ENCODE data around the gene SEMA3G. TPM values are rescaled to one million over a fixed set of nuclear protein-coding genes. Genes with fewer than 3 reads are reported as not detected.

SEMA3G gene
- total RNA-seq, 1 experiment from 2014 or later, result 1.6 TPM

DNA sequence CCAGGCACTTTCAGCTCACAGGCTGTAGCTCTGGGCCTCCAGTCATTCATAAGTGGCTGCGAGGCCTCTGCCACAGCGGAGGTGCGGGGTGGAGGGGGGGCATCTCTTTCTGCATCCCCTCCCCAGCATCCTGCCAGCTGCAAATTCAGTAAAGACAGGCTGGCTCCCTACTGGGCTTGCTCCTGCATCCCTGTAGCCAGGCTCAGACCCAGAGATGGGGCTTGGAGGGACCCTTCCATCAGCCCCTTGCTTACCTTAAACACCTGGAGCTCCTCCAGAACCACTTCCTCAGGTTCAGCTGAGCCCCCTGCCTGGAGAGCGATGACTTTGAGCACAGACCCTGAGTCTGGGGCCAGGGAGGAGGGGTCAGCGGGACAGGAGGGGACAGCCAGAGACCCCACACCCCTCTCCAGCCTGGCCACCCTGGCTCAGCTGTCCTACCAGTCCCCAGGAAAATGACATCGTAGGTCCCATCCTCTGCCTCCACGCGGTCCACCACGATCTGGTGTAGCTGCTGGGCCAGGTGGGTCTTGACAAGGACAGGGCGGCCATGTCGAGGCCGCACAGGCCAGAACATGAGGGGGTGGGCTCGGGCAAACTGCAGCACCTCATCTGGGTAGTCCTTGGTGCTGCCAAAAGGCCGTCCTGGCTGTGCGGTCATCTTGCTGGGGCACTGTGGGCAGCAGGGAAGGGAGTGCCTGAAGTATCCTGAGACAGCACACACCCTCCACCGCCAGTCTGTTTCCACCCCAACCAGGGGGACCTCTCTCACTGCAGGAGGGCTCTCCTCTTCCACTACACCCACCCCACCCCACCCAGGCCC is 5.3 kb downstream of the SEMA3G start:
- Mint-ChIP-seq H3K27me3 (ENCODE audit: low read depth) (no peaks in the 10 kb centered on the region), H3K36me3 (no peaks in the 10 kb centered on the region), H3K4me1 (no peaks in the 10 kb centered on the region), H3K27ac (no peak overlapping the region), H3K4me3 (no peak overlapping the region), H3K9me3 (no peaks in the 10 kb centered on the region)
- ChIA-PET POLR2A (no interaction called here), CTCF (interaction anchor here (0.6 to 1.9 kb wide), 7 partner anchors 7 to 359 kb away, joined by 3 to 6 read pairs (median 3); no protein-coding TSS in a partner anchor)
- TF ChIP-seq, protein P1, sequence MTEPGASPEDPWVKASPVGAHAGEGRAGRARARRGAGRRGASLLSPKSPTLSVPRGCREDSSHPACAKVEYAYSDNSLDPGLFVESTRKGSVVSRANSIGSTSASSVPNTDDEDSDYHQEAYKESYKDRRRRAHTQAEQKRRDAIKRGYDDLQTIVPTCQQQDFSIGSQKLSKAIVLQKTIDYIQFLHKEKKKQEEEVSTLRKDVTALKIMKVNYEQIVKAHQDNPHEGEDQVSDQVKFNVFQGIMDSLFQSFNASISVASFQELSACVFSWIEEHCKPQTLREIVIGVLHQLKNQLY (CRISPR knock-in tag; IDR thresholded peaks at IDR 0.05), result no peak
- TF ChIP-seq CDX4 (CRISPR knock-in tag; IDR thresholded peaks at IDR 0.05; ENCODE audit: borderline replicate concordance) (no peak), RORB (CRISPR knock-in tag; IDR thresholded peaks at IDR 0.05) (no peak), SMAD3 (CRISPR knock-in tag; IDR thresholded peaks at IDR 0.05; ENCODE audit: borderline replicate concordance) (no peak), SP1 (CRISPR knock-in tag; conservative IDR thresholded peaks at IDR 0.05) (no peak), NR2C2 (CRISPR knock-in tag; IDR thresholded peaks at IDR 0.05) (no peak), HMGA2 (CRISPR knock-in tag; IDR thresholded peaks at IDR 0.05) (no peak), ZNF219 (CRISPR knock-in tag; IDR thresholded peaks at IDR 0.05; ENCODE audit: borderline replicate concordance) (no peak), NFE2L1 (CRISPR knock-in tag; IDR thresholded peaks at IDR 0.05) (no peak), ATF1 (CRISPR knock-in tag; IDR thresholded peaks at IDR 0.05) (no peak)
- TF ChIP-seq, protein P2, sequence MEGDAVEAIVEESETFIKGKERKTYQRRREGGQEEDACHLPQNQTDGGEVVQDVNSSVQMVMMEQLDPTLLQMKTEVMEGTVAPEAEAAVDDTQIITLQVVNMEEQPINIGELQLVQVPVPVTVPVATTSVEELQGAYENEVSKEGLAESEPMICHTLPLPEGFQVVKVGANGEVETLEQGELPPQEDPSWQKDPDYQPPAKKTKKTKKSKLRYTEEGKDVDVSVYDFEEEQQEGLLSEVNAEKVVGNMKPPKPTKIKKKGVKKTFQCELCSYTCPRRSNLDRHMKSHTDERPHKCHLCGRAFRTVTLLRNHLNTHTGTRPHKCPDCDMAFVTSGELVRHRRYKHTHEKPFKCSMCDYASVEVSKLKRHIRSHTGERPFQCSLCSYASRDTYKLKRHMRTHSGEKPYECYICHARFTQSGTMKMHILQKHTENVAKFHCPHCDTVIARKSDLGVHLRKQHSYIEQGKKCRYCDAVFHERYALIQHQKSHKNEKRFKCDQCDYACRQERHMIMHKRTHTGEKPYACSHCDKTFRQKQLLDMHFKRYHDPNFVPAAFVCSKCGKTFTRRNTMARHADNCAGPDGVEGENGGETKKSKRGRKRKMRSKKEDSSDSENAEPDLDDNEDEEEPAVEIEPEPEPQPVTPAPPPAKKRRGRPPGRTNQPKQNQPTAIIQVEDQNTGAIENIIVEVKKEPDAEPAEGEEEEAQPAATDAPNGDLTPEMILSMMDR (IDR thresholded peaks at IDR 0.05), result no peak
- TF ChIP-seq, protein P3, sequence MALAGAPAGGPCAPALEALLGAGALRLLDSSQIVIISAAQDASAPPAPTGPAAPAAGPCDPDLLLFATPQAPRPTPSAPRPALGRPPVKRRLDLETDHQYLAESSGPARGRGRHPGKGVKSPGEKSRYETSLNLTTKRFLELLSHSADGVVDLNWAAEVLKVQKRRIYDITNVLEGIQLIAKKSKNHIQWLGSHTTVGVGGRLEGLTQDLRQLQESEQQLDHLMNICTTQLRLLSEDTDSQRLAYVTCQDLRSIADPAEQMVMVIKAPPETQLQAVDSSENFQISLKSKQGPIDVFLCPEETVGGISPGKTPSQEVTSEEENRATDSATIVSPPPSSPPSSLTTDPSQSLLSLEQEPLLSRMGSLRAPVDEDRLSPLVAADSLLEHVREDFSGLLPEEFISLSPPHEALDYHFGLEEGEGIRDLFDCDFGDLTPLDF (CRISPR knock-in tag; IDR thresholded peaks at IDR 0.05), result no peak
- TF ChIP-seq, protein P4, sequence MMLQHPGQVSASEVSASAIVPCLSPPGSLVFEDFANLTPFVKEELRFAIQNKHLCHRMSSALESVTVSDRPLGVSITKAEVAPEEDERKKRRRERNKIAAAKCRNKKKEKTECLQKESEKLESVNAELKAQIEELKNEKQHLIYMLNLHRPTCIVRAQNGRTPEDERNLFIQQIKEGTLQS (CRISPR knock-in tag; conservative IDR thresholded peaks at IDR 0.05), result no peak
- TF ChIP-seq, protein P5, sequence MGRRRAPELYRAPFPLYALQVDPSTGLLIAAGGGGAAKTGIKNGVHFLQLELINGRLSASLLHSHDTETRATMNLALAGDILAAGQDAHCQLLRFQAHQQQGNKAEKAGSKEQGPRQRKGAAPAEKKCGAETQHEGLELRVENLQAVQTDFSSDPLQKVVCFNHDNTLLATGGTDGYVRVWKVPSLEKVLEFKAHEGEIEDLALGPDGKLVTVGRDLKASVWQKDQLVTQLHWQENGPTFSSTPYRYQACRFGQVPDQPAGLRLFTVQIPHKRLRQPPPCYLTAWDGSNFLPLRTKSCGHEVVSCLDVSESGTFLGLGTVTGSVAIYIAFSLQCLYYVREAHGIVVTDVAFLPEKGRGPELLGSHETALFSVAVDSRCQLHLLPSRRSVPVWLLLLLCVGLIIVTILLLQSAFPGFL (CRISPR knock-in tag; IDR thresholded peaks at IDR 0.05; ENCODE audit: borderline replicate concordance), result no peak
- TF ChIP-seq, protein P6, sequence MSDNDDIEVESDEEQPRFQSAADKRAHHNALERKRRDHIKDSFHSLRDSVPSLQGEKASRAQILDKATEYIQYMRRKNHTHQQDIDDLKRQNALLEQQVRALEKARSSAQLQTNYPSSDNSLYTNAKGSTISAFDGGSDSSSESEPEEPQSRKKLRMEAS (CRISPR knock-in tag; IDR thresholded peaks at IDR 0.05), result no peak
- DNase-seq (ENCODE audit: low spot score) (no peak), ATAC-seq (no peak)

DNA sequence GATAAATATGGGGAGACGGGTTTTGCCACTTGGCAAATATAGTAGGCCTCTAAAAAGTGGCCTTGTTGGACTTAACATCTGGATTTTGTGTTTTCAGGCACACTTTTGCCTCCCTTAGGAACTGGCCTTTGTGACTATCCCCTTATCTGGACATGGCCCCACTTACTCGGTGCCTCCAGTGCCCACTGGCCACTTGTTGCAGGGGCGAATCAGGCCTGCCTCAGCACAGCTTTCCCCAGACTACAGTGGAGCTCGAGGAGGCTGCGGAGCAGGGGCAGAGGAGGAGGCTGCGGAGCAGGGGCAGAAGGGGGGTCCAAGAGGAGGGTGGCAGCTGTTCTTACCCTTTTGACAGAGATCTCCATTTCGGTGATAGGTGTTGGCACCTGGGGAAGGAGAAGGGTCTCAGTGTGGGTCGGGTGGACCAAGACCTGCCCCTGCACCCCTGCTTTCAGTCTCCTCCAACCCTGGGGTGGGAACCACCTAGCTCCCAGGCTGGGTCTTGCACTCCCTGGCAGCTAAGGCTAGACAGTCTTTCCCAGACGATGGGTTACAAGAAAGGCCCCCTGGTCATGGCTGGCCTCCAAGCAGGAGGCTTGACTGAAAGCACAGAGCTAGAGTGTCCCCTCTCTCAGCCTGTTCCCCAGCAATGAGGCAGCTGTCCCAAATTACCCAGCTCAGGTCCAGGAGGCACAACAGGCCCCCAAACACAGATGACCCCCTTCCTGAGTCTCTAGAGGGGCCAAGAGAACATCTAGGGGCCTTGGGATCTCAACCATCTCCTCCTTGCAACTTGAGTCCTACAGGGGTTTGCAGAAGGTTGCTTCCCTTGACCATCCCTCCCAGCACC is 6.1 kb downstream of the SEMA3G start:
- Mint-ChIP-seq H3K9me3 (no peaks in the 10 kb centered on the region), H3K4me1 (peaks cover 7% of the 10 kb centered on the region; the same call in 1 of the 2 replicates), H3K36me3 (no peaks in the 10 kb centered on the region), H3K27ac (no peak overlapping the region), H3K27me3 (ENCODE audit: low read depth) (no peaks in the 10 kb centered on the region), H3K4me3 (no peak overlapping the region)
- ChIA-PET POLR2A (no interaction called here), CTCF (interaction anchor here (0.6 to 1.9 kb wide), 5 partner anchors 8 to 360 kb away, joined by 3 to 6 read pairs (median 3); no protein-coding TSS in a partner anchor)
- DNase-seq (ENCODE audit: low spot score) (no peak), ATAC-seq (no peak)
- TF ChIP-seq, protein P7, sequence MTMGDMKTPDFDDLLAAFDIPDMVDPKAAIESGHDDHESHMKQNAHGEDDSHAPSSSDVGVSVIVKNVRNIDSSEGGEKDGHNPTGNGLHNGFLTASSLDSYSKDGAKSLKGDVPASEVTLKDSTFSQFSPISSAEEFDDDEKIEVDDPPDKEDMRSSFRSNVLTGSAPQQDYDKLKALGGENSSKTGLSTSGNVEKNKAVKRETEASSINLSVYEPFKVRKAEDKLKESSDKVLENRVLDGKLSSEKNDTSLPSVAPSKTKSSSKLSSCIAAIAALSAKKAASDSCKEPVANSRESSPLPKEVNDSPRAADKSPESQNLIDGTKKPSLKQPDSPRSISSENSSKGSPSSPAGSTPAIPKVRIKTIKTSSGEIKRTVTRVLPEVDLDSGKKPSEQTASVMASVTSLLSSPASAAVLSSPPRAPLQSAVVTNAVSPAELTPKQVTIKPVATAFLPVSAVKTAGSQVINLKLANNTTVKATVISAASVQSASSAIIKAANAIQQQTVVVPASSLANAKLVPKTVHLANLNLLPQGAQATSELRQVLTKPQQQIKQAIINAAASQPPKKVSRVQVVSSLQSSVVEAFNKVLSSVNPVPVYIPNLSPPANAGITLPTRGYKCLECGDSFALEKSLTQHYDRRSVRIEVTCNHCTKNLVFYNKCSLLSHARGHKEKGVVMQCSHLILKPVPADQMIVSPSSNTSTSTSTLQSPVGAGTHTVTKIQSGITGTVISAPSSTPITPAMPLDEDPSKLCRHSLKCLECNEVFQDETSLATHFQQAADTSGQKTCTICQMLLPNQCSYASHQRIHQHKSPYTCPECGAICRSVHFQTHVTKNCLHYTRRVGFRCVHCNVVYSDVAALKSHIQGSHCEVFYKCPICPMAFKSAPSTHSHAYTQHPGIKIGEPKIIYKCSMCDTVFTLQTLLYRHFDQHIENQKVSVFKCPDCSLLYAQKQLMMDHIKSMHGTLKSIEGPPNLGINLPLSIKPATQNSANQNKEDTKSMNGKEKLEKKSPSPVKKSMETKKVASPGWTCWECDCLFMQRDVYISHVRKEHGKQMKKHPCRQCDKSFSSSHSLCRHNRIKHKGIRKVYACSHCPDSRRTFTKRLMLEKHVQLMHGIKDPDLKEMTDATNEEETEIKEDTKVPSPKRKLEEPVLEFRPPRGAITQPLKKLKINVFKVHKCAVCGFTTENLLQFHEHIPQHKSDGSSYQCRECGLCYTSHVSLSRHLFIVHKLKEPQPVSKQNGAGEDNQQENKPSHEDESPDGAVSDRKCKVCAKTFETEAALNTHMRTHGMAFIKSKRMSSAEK (CRISPR knock-in tag; IDR thresholded peaks at IDR 0.05; ENCODE audit: borderline replicate concordance), result no peak
- TF ChIP-seq, protein P8, sequence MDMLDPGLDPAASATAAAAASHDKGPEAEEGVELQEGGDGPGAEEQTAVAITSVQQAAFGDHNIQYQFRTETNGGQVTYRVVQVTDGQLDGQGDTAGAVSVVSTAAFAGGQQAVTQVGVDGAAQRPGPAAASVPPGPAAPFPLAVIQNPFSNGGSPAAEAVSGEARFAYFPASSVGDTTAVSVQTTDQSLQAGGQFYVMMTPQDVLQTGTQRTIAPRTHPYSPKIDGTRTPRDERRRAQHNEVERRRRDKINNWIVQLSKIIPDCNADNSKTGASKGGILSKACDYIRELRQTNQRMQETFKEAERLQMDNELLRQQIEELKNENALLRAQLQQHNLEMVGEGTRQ (CRISPR knock-in tag; IDR thresholded peaks at IDR 0.05), result no peak
- TF ChIP-seq, protein P9, sequence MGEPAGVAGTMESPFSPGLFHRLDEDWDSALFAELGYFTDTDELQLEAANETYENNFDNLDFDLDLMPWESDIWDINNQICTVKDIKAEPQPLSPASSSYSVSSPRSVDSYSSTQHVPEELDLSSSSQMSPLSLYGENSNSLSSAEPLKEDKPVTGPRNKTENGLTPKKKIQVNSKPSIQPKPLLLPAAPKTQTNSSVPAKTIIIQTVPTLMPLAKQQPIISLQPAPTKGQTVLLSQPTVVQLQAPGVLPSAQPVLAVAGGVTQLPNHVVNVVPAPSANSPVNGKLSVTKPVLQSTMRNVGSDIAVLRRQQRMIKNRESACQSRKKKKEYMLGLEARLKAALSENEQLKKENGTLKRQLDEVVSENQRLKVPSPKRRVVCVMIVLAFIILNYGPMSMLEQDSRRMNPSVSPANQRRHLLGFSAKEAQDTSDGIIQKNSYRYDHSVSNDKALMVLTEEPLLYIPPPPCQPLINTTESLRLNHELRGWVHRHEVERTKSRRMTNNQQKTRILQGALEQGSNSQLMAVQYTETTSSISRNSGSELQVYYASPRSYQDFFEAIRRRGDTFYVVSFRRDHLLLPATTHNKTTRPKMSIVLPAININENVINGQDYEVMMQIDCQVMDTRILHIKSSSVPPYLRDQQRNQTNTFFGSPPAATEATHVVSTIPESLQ (CRISPR knock-in tag; IDR thresholded peaks at IDR 0.05), result no peak
